Hepatocyte (in vitro differentiated cells): ENCODE measurements around the gene RPL22. TPM values are rescaled to one million over a fixed set of nuclear protein-coding genes. Genes with fewer than 3 reads are reported as not detected.

Experiments used
- DNase-seq: peaks from one replicate; pipeline ENCODE4 v3.0.0-alpha.2; 2016; ENCODE audit warnings: low spot score
- H2AFZ ChIP-seq: fragments of 200-600 bp; sonication (generic); 2 replicates; pipeline ENCODE4 v1.6.0; 2016; ENCODE audit warnings: antibody characterized with exemption, mild to moderate bottlenecking
- H3K27ac ChIP-seq: fragments of 200-600 bp; sonication (generic); 2 replicates; pipeline ENCODE4 v1.5.1; 2016; ENCODE audit warnings: mild to moderate bottlenecking
- H3K27me3 ChIP-seq: fragments of 200-600 bp; sonication (generic); 2 replicates; pipeline ENCODE4 v1.6.1; 2016
- H3K36me3 ChIP-seq: fragments of 200-600 bp; sonication (generic); replicated peaks from 2 replicates; pipeline ENCODE4 v1.5.1; 2016; ENCODE audit warnings: low read depth; ENCODE audit not compliant: insufficient read depth
- H3K4me1 ChIP-seq: fragments of 200-600 bp; sonication (generic); 2 replicates; pipeline ENCODE4 v1.5.1; 2016; ENCODE audit warnings: mild to moderate bottlenecking, moderate library complexity; ENCODE audit not compliant: insufficient read depth
- H3K4me2 ChIP-seq: fragments of 200-600 bp; sonication (generic); 2 replicates; pipeline ENCODE4 v1.6.0; 2016
- H3K4me3 ChIP-seq: fragments of 200-600 bp; sonication (generic); 2 replicates; pipeline ENCODE4 v1.5.1; 2016; ENCODE audit warnings: mild to moderate bottlenecking
- H3K79me2 ChIP-seq: fragments of 200-600 bp; sonication (generic); 2 replicates; pipeline ENCODE4 v1.6.0; 2017; ENCODE audit warnings: mild to moderate bottlenecking
- H3K9me2 ChIP-seq: fragments of 200-600 bp; sonication (generic); replicated peaks from 2 replicates; pipeline ENCODE4 v1.6.0; 2017; ENCODE audit warnings: mild to moderate bottlenecking; ENCODE audit not compliant: insufficient read depth
- H3K9me3 ChIP-seq: fragments of 200-600 bp; sonication (generic); 2 replicates; pipeline ENCODE4 v1.5.1; 2016; ENCODE audit warnings: low read depth, mild to moderate bottlenecking
- H4K20me1 ChIP-seq: fragments of 200-600 bp; sonication (generic); 2 replicates; pipeline ENCODE4 v1.6.0; 2016; ENCODE audit warnings: mild to moderate bottlenecking; ENCODE audit not compliant: insufficient read depth, poor library complexity, severe bottlenecking
- EZH2 ChIP-seq: fragments of 200-600 bp; sonication (generic); IDR thresholded peaks from 2 replicates; pipeline ENCODE4 v1.6.1; 2016; ENCODE audit warnings: antibody characterized with exemption, mild to moderate bottlenecking, borderline replicate concordance
- EZH2phosphoT487 ChIP-seq: fragments of 200-600 bp; sonication (generic); IDR thresholded peaks from one replicate; pipeline ENCODE4 v1.6.1; 2018; ENCODE audit warnings: antibody characterized with exemption, mild to moderate bottlenecking, low read depth, moderate library complexity; ENCODE audit not compliant: unreplicated experiment, severe bottlenecking
- WGBS: methylation state at CpG from one replicate; pipeline ENCODE4 v1.1.6; 2016; ENCODE audit warnings: low lambda C conversion rate; ENCODE audit errors: missing lambda C conversion rate; 5-methylcytosine and 5-hydroxymethylcytosine counted together
- polyA plus RNA-seq: library from polyadenylated mRNA; unstranded; fragments of >200 nt; fragmentation: Nextera tagmentation; extraction: Ambion mirVana; gene quantifications from 2 replicates; pipeline ENCODE4 v1.2.1, GENCODE V29; 2016
- total RNA-seq: library from RNA; depleted of rRNA; stranded (reverse); fragments of >200 nt; gene quantifications from 2 replicates; pipeline ENCODE4 v1.2.3, GENCODE V29; 2014
- TF ChIP-seq, protein P1 (sequence below): fragments of 200-600 bp; sonication (generic); IDR thresholded peaks from 2 replicates; pipeline ENCODE4 v1.5.1; 2016; ENCODE audit warnings: antibody characterized with exemption, mild to moderate bottlenecking; ENCODE audit not compliant: poor library complexity

Gene RPL22
- total and polyA plus RNA-seq, 2 experiments from 2014 or later = 103 to 168 TPM

GRCh38 chr1:6152882-6153281 lies 46.5 kb downstream of the RPL22 start:
- TF ChIP-seq EZH2 = no peak
- no peak for TF ChIP-seq EZH2phosphoT487
- TF ChIP-seq, protein P1, sequence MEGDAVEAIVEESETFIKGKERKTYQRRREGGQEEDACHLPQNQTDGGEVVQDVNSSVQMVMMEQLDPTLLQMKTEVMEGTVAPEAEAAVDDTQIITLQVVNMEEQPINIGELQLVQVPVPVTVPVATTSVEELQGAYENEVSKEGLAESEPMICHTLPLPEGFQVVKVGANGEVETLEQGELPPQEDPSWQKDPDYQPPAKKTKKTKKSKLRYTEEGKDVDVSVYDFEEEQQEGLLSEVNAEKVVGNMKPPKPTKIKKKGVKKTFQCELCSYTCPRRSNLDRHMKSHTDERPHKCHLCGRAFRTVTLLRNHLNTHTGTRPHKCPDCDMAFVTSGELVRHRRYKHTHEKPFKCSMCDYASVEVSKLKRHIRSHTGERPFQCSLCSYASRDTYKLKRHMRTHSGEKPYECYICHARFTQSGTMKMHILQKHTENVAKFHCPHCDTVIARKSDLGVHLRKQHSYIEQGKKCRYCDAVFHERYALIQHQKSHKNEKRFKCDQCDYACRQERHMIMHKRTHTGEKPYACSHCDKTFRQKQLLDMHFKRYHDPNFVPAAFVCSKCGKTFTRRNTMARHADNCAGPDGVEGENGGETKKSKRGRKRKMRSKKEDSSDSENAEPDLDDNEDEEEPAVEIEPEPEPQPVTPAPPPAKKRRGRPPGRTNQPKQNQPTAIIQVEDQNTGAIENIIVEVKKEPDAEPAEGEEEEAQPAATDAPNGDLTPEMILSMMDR = no peak
- 89% methylated on average over 7 of the region's 7 CpGs for WGBS
- Histone ChIP-seq H3K4me2 (no peak overlapping the region), H3K9me2 (no peaks in the 10 kb centered on the region), H2AFZ (no peak overlapping the region), H4K20me1 (no peaks in the 10 kb centered on the region), H3K27me3 (peaks cover 17% of the 10 kb centered on the region), H3K27ac (no peak overlapping the region), H3K4me3 (no peak overlapping the region), H3K4me1 (peaks cover 9% of the 10 kb centered on the region), H3K79me2 (no peaks in the 10 kb centered on the region), H3K36me3 (no peaks in the 10 kb centered on the region), H3K9me3 (no peaks in the 10 kb centered on the region)
- DNase-seq = no peak

- DNase-seq = no peak
- peaks cover 17% of the 10 kb centered on the region for H3K27me3 ChIP-seq
- no peak overlapping the region for H2AFZ ChIP-seq
- H3K27ac ChIP-seq = no peak overlapping the region
- TF ChIP-seq EZH2 (no peak), EZH2phosphoT487 (no peak)
- TF ChIP-seq, protein P1 = no peak
- H3K9me3 ChIP-seq = no peaks in the 10 kb centered on the region
- no peaks in the 10 kb centered on the region for H4K20me1 ChIP-seq
- no peaks in the 10 kb centered on the region for H3K79me2 ChIP-seq
- H3K4me1 ChIP-seq = peaks cover 6% of the 10 kb centered on the region
- H3K4me3 ChIP-seq = no peak overlapping the region
- H3K9me2 ChIP-seq = no peaks in the 10 kb centered on the region
- H3K4me2 ChIP-seq = no peak overlapping the region
- 84% methylated on average over 11 of the region's 11 CpGs for WGBS
- no peaks in the 10 kb centered on the region for H3K36me3 ChIP-seq
Observed at GRCh38 chr1:6152181-6152580, 47.2 kb downstream of the RPL22 start.

GRCh38 chr1:6151291-6151822 lies 48.0 kb downstream of the RPL22 start:
- no peak for DNase-seq
- Histone ChIP-seq H2AFZ (no peak overlapping the region), H3K9me3 (no peaks in the 10 kb centered on the region), H3K4me3 (no peak overlapping the region), H3K9me2 (no peaks in the 10 kb centered on the region), H3K27ac (no peak overlapping the region), H4K20me1 (no peaks in the 10 kb centered on the region), H3K27me3 (peaks cover 17% of the 10 kb centered on the region), H3K4me1 (peaks cover 3% of the 10 kb centered on the region), H3K4me2 (no peak overlapping the region), H3K79me2 (no peaks in the 10 kb centered on the region), H3K36me3 (no peaks in the 10 kb centered on the region)
- TF ChIP-seq, protein P1 = no peak
- no peak for TF ChIP-seq EZH2phosphoT487
- no peak for TF ChIP-seq EZH2
- 88% methylated on average over 9 of the region's 9 CpGs for WGBS
